ENCODE measurements around the gene RAMAC. TPM values are rescaled to one million over a fixed set of nuclear protein-coding genes. Genes with fewer than 3 reads are reported as not detected.

The RAMAC gene
- polyA plus RNA-seq, 1 of the 3 experiments (the other 2 are of a cell fraction), result 25.9 TPM

GRCh38 chr15:82951472-82952157, 34.4 kb upstream of the RAMAC start (continued):
- TF ChIP-seq FOXJ3 (CRISPR knock-in tag; IDR thresholded peaks at IDR 0.05), result no peak
- TF ChIP-seq RFX5 (IDR thresholded peaks at IDR 0.05; ENCODE audit: low read length), result no peak

GRCh38 chr15:82952158-82953081, 33.6 kb upstream of the RAMAC start, which contains the start of gene HOMER2:
TSS of gene HOMER2 (minus strand) at chr15:82952720. CDS start at chr15:82952535, 185 bp downstream.
- ChIA-PET POLR2A (no interaction called here), CTCF (interaction anchor here (1.0 kb wide), 1 partner anchor 9 kb away, joined by 3 read pairs; no protein-coding TSS in a partner anchor)
- Histone ChIP-seq H3K36me3 (replicated peaks in 1 of 2; ENCODE audit: control insufficient read depth in 1 of 2, insufficient read depth in 2 of 2, low read length in 1 of 2) (no peaks in the 10 kb centered on the region), H3K4me1 (ENCODE audit: control insufficient read depth in 1 of 2, insufficient read depth in 2 of 2, low read depth in 1 of 2, low read length in 1 of 2) (peaks cover 0 to 5% of the 10 kb centered on the region in 2 experiments; a peak in 1 of 4 replicates), H3K27ac (ENCODE audit: low read depth in 2 of 2, low read length in 1 of 2) (no peak within 1 kb of the TSS), H3K27me3 (ENCODE audit: insufficient read depth) (no peaks in the 10 kb centered on the region), H4K20me1 (ENCODE audit: insufficient read depth) (no peaks in the 10 kb centered on the region), H3F3A (replicated peaks; ENCODE audit: insufficient read depth) (no peaks in the 10 kb centered on the region), H2AFZ (ENCODE audit: low read depth) (no peak within 1 kb of the TSS), H3K79me2 (ENCODE audit: insufficient read depth) (no peaks in the 10 kb centered on the region), H3K9me2 (no peaks in the 10 kb centered on the region), H3K9ac (peak within 1 kb of the TSS; percentile 9; the same call in 1 of the 2 replicates), H3K4me3 (ENCODE audit: low read depth in 2 of 2, low read length in 1 of 2) (peak within 1 kb of the TSS; percentile 59 to 67), H3K9me3 (no peaks in the 10 kb centered on the region), H3K4me2 (peak within 1 kb of the TSS; percentile 83)
- TF ChIP-seq EZH2phosphoT487 (IDR thresholded peaks at IDR 0.05; ENCODE audit: borderline replicate concordance, low read depth) (no peak), CHD2 (IDR thresholded peaks at IDR 0.05; ENCODE audit: low read length, partially characterized antibody) (peak; percentile 5), RAD21 (IDR thresholded peaks at IDR 0.05; ENCODE audit: low read length) (0 out of 2 replicates have a peak, but pooled peaks have one; percentile 7), RCOR1 (IDR thresholded peaks at IDR 0.05; ENCODE audit: low read length) (no peak), GATA2 (CRISPR knock-in tag; IDR thresholded peaks at IDR 0.05) (no peak), NRF1 (IDR thresholded peaks at IDR 0.05; ENCODE audit: low read depth, low read length) (peak; percentile 23; the same call in 1 of the 2 replicates), EP300 (IDR thresholded peaks at IDR 0.05; ENCODE audit: borderline replicate concordance in 1 of 2, low read depth in 1 of 2, low read length in 1 of 2) (no peak)
- WGBS (ENCODE audit: low lambda C conversion rate), result 5% methylated on average over 26 of the region's 119 CpGs
- DNase-seq, result peak; percentile 91

- Histone ChIP-seq H3K9me2 (no peaks in the 10 kb centered on the region), H3K36me3 (replicated peaks in 1 of 2; ENCODE audit: control insufficient read depth in 1 of 2, insufficient read depth in 2 of 2, low read length in 1 of 2) (no peaks in the 10 kb centered on the region), H3K79me2 (ENCODE audit: insufficient read depth) (no peaks in the 10 kb centered on the region), H3K4me1 (ENCODE audit: control insufficient read depth in 1 of 2, insufficient read depth in 2 of 2, low read depth in 1 of 2, low read length in 1 of 2) (no peaks in the 10 kb centered on the region), H3K9me3 (no peaks in the 10 kb centered on the region), H3K9ac (no peak overlapping the region), H3F3A (replicated peaks; ENCODE audit: insufficient read depth) (no peaks in the 10 kb centered on the region), H2AFZ (ENCODE audit: low read depth) (no peak overlapping the region), H4K20me1 (ENCODE audit: insufficient read depth) (no peaks in the 10 kb centered on the region), H3K4me2 (no peak overlapping the region), H3K27ac (ENCODE audit: low read depth in 2 of 2, low read length in 1 of 2) (no peak overlapping the region), H3K27me3 (ENCODE audit: insufficient read depth) (no peaks in the 10 kb centered on the region), H3K4me3 (ENCODE audit: low read depth in 2 of 2, low read length in 1 of 2) (no peak overlapping the region)
- ChIA-PET CTCF (no interaction called here), POLR2A (no interaction called here)
- no peak for DNase-seq
- WGBS (ENCODE audit: low lambda C conversion rate), result 100% methylated on average over 1 of the region's 1 CpG
- TF ChIP-seq SIN3A (IDR thresholded peaks at IDR 0.05; ENCODE audit: borderline replicate concordance, low read depth, low read length) (no peak), PBX3 (IDR thresholded peaks at IDR 0.05) (no peak), RAD21 (IDR thresholded peaks at IDR 0.05; ENCODE audit: low read length) (no peak)
Measured at GRCh38 chr15:82958638-82959037, 27.4 kb upstream of the RAMAC start.

Data from SK-N-SH (cell line).